C4-2B (cell line): ENCODE data around the gene CFAP210.

Source experiments
- CTCF ChIP-seq: fragments of 450-650 bp; conservative IDR thresholded peaks from 2 replicates; pipeline ENCODE4 v1.5.1; 2017; ENCODE audit warnings: mild to moderate bottlenecking
- ZFX ChIP-seq: fragments of 450-650 bp; IDR thresholded peaks from 2 replicates; pipeline ENCODE4 v1.6.1; 2017

- TF ChIP-seq CTCF (no peak), ZFX (no peak)
Observed at GRCh38 chr2:169711751-169712509, 17.7 kb upstream of the CFAP210 start.
